Colonic mucosa (tissue), 4 donors: Measurements from ENCODE around the gene MAP2K5. TPM values are rescaled to one million over a fixed set of nuclear protein-coding genes. Genes with fewer than 3 reads are reported as not detected.
A peak's percentile ranks its signal among the peaks of the same experiment; 100 is the strongest.

ENCODE experiments used
- DNase-seq: peaks from one replicate; pipeline ENCODE4 v3.0.0-alpha.2; 2020
- H3K27ac ChIP-seq: fragments of 200-600 bp; one replicate; pipeline ENCODE4 v1.8.0; 2021
- H3K27me3 ChIP-seq: fragments of 200-600 bp; one replicate; pipeline ENCODE4 v1.8.0; 2021
- H3K36me3 ChIP-seq: fragments of 200-600 bp; one replicate; pipeline ENCODE4 v1.8.0; 2021
- H3K4me1 ChIP-seq: fragments of 200-600 bp; one replicate; pipeline ENCODE4 v1.8.0; 2021; ENCODE audit warnings: mild to moderate bottlenecking
- H3K4me3 ChIP-seq: fragments of 200-600 bp; one replicate; pipeline ENCODE4 v1.8.0; 2021
- H3K9ac ChIP-seq, 2 donors: one replicate each; pipeline ENCODE4 v1.7.0; 2013; ENCODE audit warnings: control low read depth in 2 of 2, low read depth in 2 of 2, low read length in 2 of 2
- H3K9me3 ChIP-seq: fragments of 200-600 bp; one replicate; pipeline ENCODE4 v1.8.0; 2021
- intact Hi-C: fragments of 100-400 bp; cut with DNase I; formaldehyde crosslinking; loops from one replicate; pipeline ENCODE4 v1.14.1; 2022
- total RNA-seq, 2 donors: library from RNA; stranded (reverse); fragmentation: NEBNext Ultra II Directional in 1 of 2; extraction: Animal tissue kit (Norgen Biotek cat#: 25700) in 1 of 2; gene quantifications; one replicate each; pipeline ENCODE4 v1.2.1, GENCODE V29; 2021
- TF ChIP-seq, protein P1 (sequence below): fragments of 200-600 bp; IDR thresholded peaks from one replicate; pipeline ENCODE4 v1.8.0; 2022; ENCODE audit warnings: antibody characterized with exemption, mild to moderate bottlenecking
- donor health status: healthy.
- donor health status: DM: no; HTN: no; CAD: no.
- donor health status: DM: no; HTN: no; CAD: no.

Gene MAP2K5
- total RNA-seq, 2 donors from 2014 or later = 19.1 to 20.2 TPM

DNA sequence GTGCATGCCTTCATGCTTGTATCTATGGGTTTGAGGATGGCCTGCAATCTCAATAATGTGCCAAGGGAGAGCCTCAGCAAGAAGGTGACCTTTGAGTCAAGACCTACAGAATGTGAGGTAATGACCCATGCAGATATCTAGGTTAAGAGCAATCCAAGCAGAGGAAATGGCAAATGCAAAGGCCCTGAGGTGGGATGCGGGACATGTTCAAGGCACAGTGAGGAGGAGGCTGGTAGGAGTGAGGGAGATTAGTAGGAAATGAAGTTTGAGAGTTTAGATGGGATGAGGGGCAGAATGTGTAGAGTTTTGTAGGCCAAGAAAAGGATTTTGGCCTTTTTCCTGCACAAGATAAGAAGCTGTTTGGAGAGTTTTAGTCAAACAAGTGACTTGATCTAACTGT is 4.7 kb upstream of the MAP2K5 start:
- no peak for DNase-seq
- TF ChIP-seq, protein P1, sequence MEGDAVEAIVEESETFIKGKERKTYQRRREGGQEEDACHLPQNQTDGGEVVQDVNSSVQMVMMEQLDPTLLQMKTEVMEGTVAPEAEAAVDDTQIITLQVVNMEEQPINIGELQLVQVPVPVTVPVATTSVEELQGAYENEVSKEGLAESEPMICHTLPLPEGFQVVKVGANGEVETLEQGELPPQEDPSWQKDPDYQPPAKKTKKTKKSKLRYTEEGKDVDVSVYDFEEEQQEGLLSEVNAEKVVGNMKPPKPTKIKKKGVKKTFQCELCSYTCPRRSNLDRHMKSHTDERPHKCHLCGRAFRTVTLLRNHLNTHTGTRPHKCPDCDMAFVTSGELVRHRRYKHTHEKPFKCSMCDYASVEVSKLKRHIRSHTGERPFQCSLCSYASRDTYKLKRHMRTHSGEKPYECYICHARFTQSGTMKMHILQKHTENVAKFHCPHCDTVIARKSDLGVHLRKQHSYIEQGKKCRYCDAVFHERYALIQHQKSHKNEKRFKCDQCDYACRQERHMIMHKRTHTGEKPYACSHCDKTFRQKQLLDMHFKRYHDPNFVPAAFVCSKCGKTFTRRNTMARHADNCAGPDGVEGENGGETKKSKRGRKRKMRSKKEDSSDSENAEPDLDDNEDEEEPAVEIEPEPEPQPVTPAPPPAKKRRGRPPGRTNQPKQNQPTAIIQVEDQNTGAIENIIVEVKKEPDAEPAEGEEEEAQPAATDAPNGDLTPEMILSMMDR = no peak
- Histone ChIP-seq H3K4me3 (no peak overlapping the region), H3K4me1 (no peaks in the 10 kb centered on the region), H3K27me3 (no peaks in the 10 kb centered on the region), H3K36me3 (no peaks in the 10 kb centered on the region), H3K27ac (no peak overlapping the region), H3K9ac (no peak overlapping the region), H3K9me3 (no peaks in the 10 kb centered on the region)
- intact Hi-C loops = no loop called here

DNA sequence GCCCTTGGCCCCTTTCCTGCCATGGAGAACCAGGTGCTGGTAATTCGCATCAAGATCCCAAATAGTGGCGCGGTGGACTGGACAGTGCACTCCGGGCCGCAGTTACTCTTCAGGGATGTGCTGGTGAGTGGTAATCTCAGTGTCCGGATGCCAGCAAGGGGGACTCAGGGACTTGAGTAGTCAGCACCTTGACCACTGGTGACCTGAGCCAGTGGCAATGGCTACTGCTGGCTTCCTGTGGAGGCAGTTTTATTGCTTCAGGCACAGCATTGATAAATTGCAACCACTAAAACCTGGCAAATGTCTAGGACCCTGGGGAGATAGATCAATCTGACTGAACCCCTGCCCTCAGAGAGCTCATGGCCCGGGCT is 830 bp downstream of the MAP2K5 start:
- DNase-seq = peak; percentile 38
- TF ChIP-seq, protein P1 = no peak
- peak overlapping the region; percentile 87 to 92 for H3K9ac ChIP-seq
- intact Hi-C loops = loop anchor here (10.0 kb wide), 1 partner anchor 291 kb away; no protein-coding TSS in a partner anchor
- H3K4me1 ChIP-seq = peaks cover 4% of the 10 kb centered on the region
- no peaks in the 10 kb centered on the region for H3K36me3 ChIP-seq
- H3K4me3 ChIP-seq = peak overlapping the region; percentile 64
- no peaks in the 10 kb centered on the region for H3K9me3 ChIP-seq
- peak overlapping the region; percentile 89 for H3K27ac ChIP-seq
- no peaks in the 10 kb centered on the region for H3K27me3 ChIP-seq

DNA sequence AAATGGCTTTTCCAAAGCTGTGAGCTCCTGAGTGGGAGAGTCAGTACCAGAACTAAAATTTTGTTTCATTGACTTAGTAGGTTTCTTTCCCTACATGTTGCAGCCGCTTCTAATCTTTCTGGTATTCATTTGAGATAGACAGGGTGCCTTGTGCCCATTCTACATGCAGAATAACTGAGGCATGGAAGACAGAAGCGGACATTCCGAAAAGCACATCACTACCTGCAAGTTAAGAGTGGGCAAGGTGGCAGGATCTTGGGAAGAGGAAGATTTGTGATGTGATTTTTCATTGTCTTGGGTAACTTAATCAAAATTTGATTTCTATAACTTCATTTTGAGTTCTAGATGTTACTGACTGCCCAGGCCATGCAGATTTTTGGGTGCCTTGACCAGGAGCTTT is 2.0 kb downstream of the MAP2K5 start:
- TF ChIP-seq, protein P1 = no peak
- no peaks in the 10 kb centered on the region for H3K9me3 ChIP-seq
- intact Hi-C loops = loop anchor here (10.0 kb wide), 1 partner anchor 290 kb away; no protein-coding TSS in a partner anchor
- H3K9ac ChIP-seq = no peak overlapping the region
- H3K4me3 ChIP-seq = no peak overlapping the region
- no peak for DNase-seq
- H3K27me3 ChIP-seq = no peaks in the 10 kb centered on the region
- H3K27ac ChIP-seq = no peak overlapping the region
- H3K4me1 ChIP-seq = peaks cover 10% of the 10 kb centered on the region
- no peaks in the 10 kb centered on the region for H3K36me3 ChIP-seq

DNA sequence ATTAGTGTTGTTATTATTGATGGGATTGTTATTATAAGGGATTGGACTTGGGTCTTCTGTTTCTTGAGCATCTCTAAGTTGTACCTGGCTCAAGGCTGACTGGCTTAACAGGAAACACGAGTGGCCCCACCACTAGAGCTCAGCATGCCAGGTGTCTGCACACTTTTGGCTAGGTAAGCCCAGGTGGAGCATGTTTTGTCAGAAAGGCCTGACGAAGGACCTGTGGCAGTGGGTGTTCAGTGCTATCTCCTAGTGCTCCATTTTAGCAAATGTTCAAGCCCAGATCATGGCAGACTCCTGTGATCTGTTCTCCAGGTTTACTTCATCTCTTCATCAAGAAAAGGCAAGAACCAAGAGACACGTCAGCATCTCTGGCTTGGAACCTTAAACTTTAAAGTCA is 3.4 kb downstream of the MAP2K5 start:
- H3K27ac ChIP-seq = no peak overlapping the region
- no peak overlapping the region for H3K9ac ChIP-seq
- H3K9me3 ChIP-seq = no peaks in the 10 kb centered on the region
- TF ChIP-seq, protein P1 = no peak
- intact Hi-C loops = loop anchor here (10.0 kb wide), 1 partner anchor 289 kb away; no protein-coding TSS in a partner anchor
- DNase-seq = no peak
- H3K27me3 ChIP-seq = no peaks in the 10 kb centered on the region
- H3K4me3 ChIP-seq = no peak overlapping the region
- H3K36me3 ChIP-seq = no peaks in the 10 kb centered on the region
- H3K4me1 ChIP-seq = peaks cover 10% of the 10 kb centered on the region

DNA sequence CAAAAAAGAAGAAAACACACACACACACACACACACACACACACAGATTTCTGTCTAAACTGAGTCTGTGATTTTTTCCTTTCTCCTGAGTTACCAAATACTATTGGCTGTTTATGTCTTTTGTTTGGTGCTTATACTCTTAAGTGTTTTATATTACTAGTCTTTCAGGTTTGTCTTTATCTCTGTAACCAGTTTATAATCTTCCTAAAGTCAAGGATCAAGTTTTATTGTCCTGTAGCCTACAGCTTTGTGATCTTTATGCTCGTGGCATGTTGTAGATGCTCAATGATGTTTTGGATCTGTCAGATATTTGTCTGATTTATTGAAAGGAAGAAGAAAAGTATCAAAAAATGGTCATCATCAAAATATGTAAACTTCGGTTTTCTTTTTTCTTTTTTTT is 4.6 kb downstream of the MAP2K5 start:
- Histone ChIP-seq H3K27me3 (no peaks in the 10 kb centered on the region), H3K27ac (no peak overlapping the region), H3K9me3 (no peaks in the 10 kb centered on the region), H3K9ac (no peak overlapping the region), H3K36me3 (no peaks in the 10 kb centered on the region), H3K4me3 (no peak overlapping the region), H3K4me1 (peaks cover 10% of the 10 kb centered on the region)
- DNase-seq = no peak
- intact Hi-C loops = loop anchor here (10.0 kb wide), 1 partner anchor 288 kb away; no protein-coding TSS in a partner anchor
- TF ChIP-seq, protein P1 = no peak
